Central memory CD4-positive, alpha-beta T cell (primary cell): ENCODE measurements around the gene PTCRA.
A peak's percentile ranks its signal among the peaks of the same experiment; 100 is the strongest.
"Not testable (repeated sequence)": the region's sequence is repeated elsewhere in the genome, so short reads cannot be mapped to it uniquely, and the experiment has no call there.

Experiments
- DNase-seq: peaks from one replicate; pipeline ENCODE4 v3.0.0; 2022

The PTCRA gene

GRCh38 chr6:42904467-42904866 is 11.4 kb upstream of the PTCRA start:
- DNase-seq: no peak

- no peak for DNase-seq
Observed at GRCh38 chr6:42907336-42907735, 8.5 kb upstream of the PTCRA start.

- no peak for DNase-seq
Observed at GRCh38 chr6:42909835-42910234, 6.0 kb upstream of the PTCRA start.

GRCh38 chr6:42911171-42912021 is 4.5 kb upstream of the PTCRA start:
- no peak for DNase-seq

- DNase-seq: no peak
Observed at GRCh38 chr6:42914546-42914945, 1.3 kb upstream of the PTCRA start.

GRCh38 chr6:42916288-42916687 is 435 bp downstream of the PTCRA start:
- DNase-seq: no peak

- no peak for DNase-seq
Observed at GRCh38 chr6:42921801-42922200, 5.9 kb downstream of the PTCRA start.

GRCh38 chr6:42923666-42924065 is 7.8 kb downstream of the PTCRA start:
- no peak for DNase-seq

- DNase-seq: no peak
Observed at GRCh38 chr6:42925248-42925857, 9.5 kb downstream of the PTCRA start.

- peak; percentile 96 for DNase-seq
Observed at GRCh38 chr6:42928986-42929820, 13.3 kb downstream of the PTCRA start, which contains the start of gene CNPY3. Gene CNPY3, plus strand, starts transcription at chr6:42929480. Its CDS starts 91 bp downstream, at chr6:42929571.

- peak; percentile 48 for DNase-seq
Observed at GRCh38 chr6:42929821-42930360, 14.0 kb downstream of the PTCRA start.

- no peak for DNase-seq
Observed at GRCh38 chr6:42932412-42932811, 16.6 kb downstream of the PTCRA start.

- DNase-seq: no peak
Observed at GRCh38 chr6:42933205-42933604, 17.4 kb downstream of the PTCRA start.

- no peak for DNase-seq
Observed at GRCh38 chr6:42935322-42935721, 19.5 kb downstream of the PTCRA start.

GRCh38 chr6:42936398-42936797 is 20.5 kb downstream of the PTCRA start:
- DNase-seq: no peak

GRCh38 chr6:42937548-42938427 is 21.9 kb downstream of the PTCRA start:
- no peak for DNase-seq

- DNase-seq: no peak
Observed at GRCh38 chr6:42938428-42938796, 22.6 kb downstream of the PTCRA start.

- no peak for DNase-seq
Observed at GRCh38 chr6:42938987-42939809, 23.3 kb downstream of the PTCRA start.

GRCh38 chr6:42939810-42940167 is 23.9 kb downstream of the PTCRA start:
- DNase-seq: no peak

- DNase-seq: no peak
Observed at GRCh38 chr6:42940493-42941045, 24.7 kb downstream of the PTCRA start.

- not testable (repeated sequence) for DNase-seq
Observed at GRCh38 chr6:42941356-42941755, 25.5 kb downstream of the PTCRA start.
